ENCODE data around the gene MCAT. TPM values are rescaled to one million over a fixed set of nuclear protein-coding genes. Genes with fewer than 3 reads are reported as not detected.

The MCAT gene
- total and polyA plus RNA-seq, 11 donors, result 13.4 to 32.6 (median 15.7) TPM

GRCh38 chr22:43144949-43145348, 1.8 kb upstream of the MCAT start:
- TF ChIP-seq POLR2A (IDR thresholded peaks at IDR 0.05), result no peak
- TF ChIP-seq CTCF (IDR thresholded peaks at IDR 0.05), result no peak
- Histone ChIP-seq H3K4me1 (peaks cover 0 to 35% (median 18%) of the 10 kb centered on the region in 12 donors), H3K27ac (no peak overlapping the region), H3K27me3 (no peaks in the 10 kb centered on the region), H3K4me3 (no peak overlapping the region), H3K9me3 (no peaks in the 10 kb centered on the region), H3K36me3 (peaks cover 0 to 16% (median 11%) of the 10 kb centered on the region in 9 donors)
- ATAC-seq (no peak), DNase-seq (no peak)
- intact Hi-C loops (cut with DNase I), result no loop called here
- 81 to 89% (median 85%) methylated on average over 3 of the region's 3 CpGs for WGBS, 4 donors

GRCh38 chr22:43136801-43137200, 6.4 kb downstream of the MCAT start:
- 35 to 59% (median 50%) methylated on average over 6 to 10 of the region's 10 CpGs for WGBS, 4 donors
- peak overlapping the region in 7 of 12 donors; percentile 10 to 55 (median 22) for H3K27ac ChIP-seq
- TF ChIP-seq CTCF (IDR thresholded peaks at IDR 0.05) (no peak), POLR2A (IDR thresholded peaks at IDR 0.05) (no peak)

GRCh38 chr22:43136255-43136654, 6.9 kb downstream of the MCAT start:
- ATAC-seq (peak; percentile 39 to 67 (median 63)), DNase-seq (peak in 4 of 5 donors; percentile 40 to 71 (median 62))
- Histone ChIP-seq H3K27me3 (no peaks in the 10 kb centered on the region), H3K4me3 (no peak overlapping the region), H3K27ac (peak overlapping the region in 7 of 12 donors; percentile 10 to 55 (median 22)), H3K4me1 (peaks cover 0 to 35% (median 19%) of the 10 kb centered on the region in 12 donors), H3K36me3 (peaks cover 0 to 96% (median 75%) of the 10 kb centered on the region in 9 donors), H3K9me3 (no peaks in the 10 kb centered on the region)
- WGBS, 4 donors, result 27 to 44% (median 31%) methylated on average over 7 to 9 of the region's 9 CpGs
- intact Hi-C loops (cut with DNase I), result loop anchor here in 1 of 10 donors (10.0 kb wide), 1 partner anchor 61 kb away; no protein-coding TSS in a partner anchor
- peak; percentile 40 to 71 (median 63) for TF ChIP-seq CTCF (IDR thresholded peaks at IDR 0.05)
- TF ChIP-seq POLR2A (IDR thresholded peaks at IDR 0.05), result no peak

More at GRCh38 chr22:43136801-43137200, 6.4 kb downstream of the MCAT start:
- Histone ChIP-seq H3K9me3 (no peaks in the 10 kb centered on the region), H3K4me1 (peaks cover 0 to 35% (median 17%) of the 10 kb centered on the region in 12 donors), H3K4me3 (no peak overlapping the region), H3K36me3 (peaks cover 0 to 91% (median 72%) of the 10 kb centered on the region in 9 donors), H3K27me3 (no peaks in the 10 kb centered on the region)
- DNase-seq (no peak), ATAC-seq (peak in 2 of 4 donors; percentile 16 to 32)
- intact Hi-C loops (cut with DNase I), result loop anchor here in 1 of 10 donors (10.0 kb wide), 1 partner anchor 62 kb away; no protein-coding TSS in a partner anchor

- Histone ChIP-seq H3K4me3 (no peak overlapping the region), H3K27me3 (no peaks in the 10 kb centered on the region), H3K36me3 (peaks cover 0 to 91% (median 69%) of the 10 kb centered on the region in 9 donors), H3K4me1 (peaks cover 0 to 36% (median 19%) of the 10 kb centered on the region in 12 donors), H3K9me3 (no peaks in the 10 kb centered on the region), H3K27ac (peak overlapping the region in 1 of 12 donors; percentile 55)
- DNase-seq (no peak), ATAC-seq (no peak)
- intact Hi-C loops (cut with DNase I), result loop anchor here in 1 of 10 donors (10.0 kb wide), 1 partner anchor 61 kb away; no protein-coding TSS in a partner anchor
- TF ChIP-seq CTCF (IDR thresholded peaks at IDR 0.05) (no peak), POLR2A (IDR thresholded peaks at IDR 0.05) (no peak)
- 80 to 92% (median 83%) methylated on average over 5 of the region's 5 CpGs for WGBS, 4 donors
Measured at GRCh38 chr22:43135565-43135964, 7.6 kb downstream of the MCAT start.
